ENCODE results near the gene RUSC1. TPM values are rescaled to one million over a fixed set of nuclear protein-coding genes. Genes with fewer than 3 reads are reported as not detected.

Gene RUSC1
- total RNA-seq, 4 donors from 2014 or later: 35.8 to 52.0 (median 40.1) TPM

DNA sequence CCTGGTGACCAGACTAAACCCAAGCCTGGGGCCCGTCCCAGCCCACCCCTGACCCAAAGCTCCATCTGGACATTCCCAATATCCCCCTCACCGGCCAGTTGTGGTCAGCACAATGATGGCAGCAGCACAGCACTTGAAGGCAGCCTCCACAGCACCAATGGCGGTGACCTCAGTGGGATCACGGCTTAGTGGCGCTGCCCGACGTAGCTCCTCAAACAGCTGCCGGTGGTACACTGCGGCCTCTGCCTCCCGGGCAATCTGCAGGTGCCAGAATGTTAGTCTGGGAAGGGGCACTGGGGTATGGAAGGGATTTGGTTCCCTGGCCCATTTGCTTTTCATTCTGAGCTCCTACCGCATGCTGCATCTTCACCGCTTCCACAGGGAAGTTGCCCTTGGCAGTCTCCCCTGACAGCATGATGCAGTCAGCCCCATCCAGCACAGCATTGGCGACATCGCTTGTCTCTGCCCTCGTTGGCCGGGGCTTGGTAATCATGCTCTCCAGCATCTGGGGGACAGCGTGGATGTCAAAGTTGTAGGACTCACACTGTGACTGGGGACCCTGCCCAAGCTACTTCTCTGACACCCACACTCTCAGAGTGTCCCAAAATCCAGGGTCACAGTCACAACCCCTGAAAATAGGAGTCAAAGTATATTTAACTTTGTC is 27.5 kb upstream of the RUSC1 start:
- H3K9me3 ChIP-seq: no peaks in the 10 kb centered on the region
- H3K4me3 ChIP-seq: no peak overlapping the region
- WGBS, 2 donors: 80 to 85% methylated on average over 1 to 11 of the region's 17 CpGs
- peaks cover 5 to 50% (median 5%) of the 10 kb centered on the region in 4 donors for H3K27me3 ChIP-seq
- H3K27ac ChIP-seq: no peak overlapping the region
- intact Hi-C loops (cut with DNase I): no loop called here
- DNase-seq: no peak
- H3K36me3 ChIP-seq: peaks cover 0 to under 1% (median 0%) of the 10 kb centered on the region in 3 donors
- H3K4me1 ChIP-seq: peaks cover 7 to 17% (median 11%) of the 10 kb centered on the region in 3 donors
- TF ChIP-seq, protein P1, sequence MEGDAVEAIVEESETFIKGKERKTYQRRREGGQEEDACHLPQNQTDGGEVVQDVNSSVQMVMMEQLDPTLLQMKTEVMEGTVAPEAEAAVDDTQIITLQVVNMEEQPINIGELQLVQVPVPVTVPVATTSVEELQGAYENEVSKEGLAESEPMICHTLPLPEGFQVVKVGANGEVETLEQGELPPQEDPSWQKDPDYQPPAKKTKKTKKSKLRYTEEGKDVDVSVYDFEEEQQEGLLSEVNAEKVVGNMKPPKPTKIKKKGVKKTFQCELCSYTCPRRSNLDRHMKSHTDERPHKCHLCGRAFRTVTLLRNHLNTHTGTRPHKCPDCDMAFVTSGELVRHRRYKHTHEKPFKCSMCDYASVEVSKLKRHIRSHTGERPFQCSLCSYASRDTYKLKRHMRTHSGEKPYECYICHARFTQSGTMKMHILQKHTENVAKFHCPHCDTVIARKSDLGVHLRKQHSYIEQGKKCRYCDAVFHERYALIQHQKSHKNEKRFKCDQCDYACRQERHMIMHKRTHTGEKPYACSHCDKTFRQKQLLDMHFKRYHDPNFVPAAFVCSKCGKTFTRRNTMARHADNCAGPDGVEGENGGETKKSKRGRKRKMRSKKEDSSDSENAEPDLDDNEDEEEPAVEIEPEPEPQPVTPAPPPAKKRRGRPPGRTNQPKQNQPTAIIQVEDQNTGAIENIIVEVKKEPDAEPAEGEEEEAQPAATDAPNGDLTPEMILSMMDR (IDR thresholded peaks at IDR 0.05): no peak
- no peak for TF ChIP-seq POLR2A (IDR thresholded peaks at IDR 0.05)

DNA sequence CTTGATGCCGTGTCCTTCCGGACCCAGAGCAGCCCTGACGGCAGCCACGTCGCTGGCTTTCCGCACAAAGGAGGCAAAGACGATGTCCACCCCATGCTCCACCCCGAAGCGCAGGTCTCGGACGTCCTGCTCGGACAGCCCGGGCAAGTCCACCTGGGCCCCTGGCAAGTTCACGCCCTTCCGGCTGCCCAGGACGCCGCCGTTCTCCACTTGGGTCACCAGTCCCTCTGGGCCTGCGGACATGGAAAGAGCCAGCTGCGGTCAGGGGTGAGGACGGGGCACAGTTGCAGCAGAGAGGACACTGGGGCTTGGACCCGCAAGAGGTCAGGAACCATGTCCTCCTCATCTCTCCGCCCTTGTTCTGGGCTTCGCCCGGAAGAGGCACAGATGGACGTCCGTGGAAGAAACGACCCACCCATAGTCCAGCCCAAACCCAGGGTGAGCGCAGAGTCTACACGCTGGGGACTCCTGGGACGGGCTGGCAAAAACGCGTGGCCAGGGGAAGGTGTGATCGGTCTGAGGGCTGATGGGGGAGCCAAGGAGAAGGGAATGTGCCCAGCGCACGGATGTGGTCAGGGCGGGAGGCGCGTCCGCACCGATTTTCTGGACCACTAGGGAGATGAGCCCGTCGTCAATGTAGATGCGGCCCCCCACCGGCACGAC is 26.0 kb upstream of the RUSC1 start:
- Histone ChIP-seq H3K36me3 (no peaks in the 10 kb centered on the region), H3K27ac (no peak overlapping the region), H3K4me3 (peak overlapping the region in 3 of 4 donors; percentile 7 to 51 (median 28)), H3K9me3 (no peaks in the 10 kb centered on the region), H3K4me1 (peaks cover 7 to 17% (median 11%) of the 10 kb centered on the region in 3 donors), H3K27me3 (peaks cover 5 to 50% (median 5%) of the 10 kb centered on the region in 4 donors)
- TF ChIP-seq, protein P1 (IDR thresholded peaks at IDR 0.05): no peak
- no peak for TF ChIP-seq POLR2A (IDR thresholded peaks at IDR 0.05)
- intact Hi-C loops (cut with DNase I): no loop called here
- no peak for DNase-seq
- 32 to 78% methylated on average over 12 to 34 of the region's 46 CpGs for WGBS, 2 donors

DNA sequence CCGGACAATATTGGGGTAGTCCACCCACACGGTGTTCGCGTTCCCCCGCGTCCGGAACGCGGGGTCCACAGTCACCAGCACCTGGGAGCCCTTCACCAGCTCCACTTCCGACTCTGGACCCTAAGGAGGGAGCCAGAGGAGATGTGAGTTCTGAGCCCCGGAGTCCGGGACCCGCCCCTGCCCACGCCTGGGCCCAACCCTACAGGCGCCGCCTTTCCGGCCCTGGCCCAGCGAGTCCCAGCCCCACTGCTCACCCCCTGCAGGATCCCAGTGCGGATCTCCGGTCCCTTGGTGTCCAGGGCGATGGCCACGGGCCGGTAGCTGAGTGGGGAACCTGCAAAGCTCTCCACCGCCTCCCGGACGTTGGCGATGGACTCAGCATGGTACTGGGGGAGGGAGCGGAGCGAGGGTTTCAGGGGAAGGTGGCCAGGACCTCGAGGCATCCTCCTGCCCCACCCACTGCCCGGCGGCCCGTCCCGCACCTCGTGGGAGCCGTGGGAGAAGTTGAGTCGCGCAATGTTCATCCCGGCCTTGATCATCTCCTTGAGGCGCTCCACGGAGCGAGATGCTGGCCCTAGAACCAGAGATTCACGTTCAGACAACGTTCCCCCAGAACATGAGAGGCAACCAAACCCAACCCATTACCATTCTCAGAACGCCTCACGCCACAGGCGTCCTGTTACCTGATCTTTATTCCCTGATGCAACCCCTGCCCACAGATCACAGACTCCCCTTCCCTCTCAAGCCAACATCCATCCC is 25.3 kb upstream of the RUSC1 start:
- DNase-seq: no peak
- intact Hi-C loops (cut with DNase I): no loop called here
- WGBS, 2 donors: 10 to 40% methylated on average over 4 to 8 of the region's 47 CpGs
- no peaks in the 10 kb centered on the region for H3K9me3 ChIP-seq
- H3K27me3 ChIP-seq: peaks cover 5 to 50% (median 5%) of the 10 kb centered on the region in 4 donors
- H3K36me3 ChIP-seq: no peaks in the 10 kb centered on the region
- H3K4me3 ChIP-seq: peak overlapping the region in 3 of 4 donors; percentile 7 to 51 (median 28)
- H3K4me1 ChIP-seq: peaks cover 7 to 17% (median 11%) of the 10 kb centered on the region in 3 donors
- no peak overlapping the region for H3K27ac ChIP-seq
- TF ChIP-seq POLR2A (IDR thresholded peaks at IDR 0.05): no peak
- TF ChIP-seq, protein P1 (IDR thresholded peaks at IDR 0.05): no peak

DNA sequence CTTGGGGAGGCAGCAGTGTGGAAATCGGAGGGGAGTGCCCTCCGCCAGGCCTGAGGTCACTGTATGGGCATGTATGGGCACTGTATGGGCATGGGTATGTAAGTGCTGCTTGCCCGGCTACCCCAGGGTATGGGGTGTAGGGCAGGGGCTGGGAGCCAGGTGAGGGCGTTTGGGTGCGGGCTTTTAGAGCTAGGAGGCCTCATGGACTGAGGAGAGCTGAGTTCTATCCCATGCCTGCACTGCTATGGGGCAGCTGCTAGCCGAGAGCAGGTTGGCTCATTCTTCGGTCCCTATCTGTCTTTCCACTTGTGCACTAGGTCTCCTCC is 24.8 kb upstream of the RUSC1 start:
- WGBS, 2 donors: 60 to 76% methylated on average over 2 to 4 of the region's 7 CpGs
- Histone ChIP-seq H3K27me3 (peaks cover 5 to 50% (median 5%) of the 10 kb centered on the region in 4 donors), H3K9me3 (no peaks in the 10 kb centered on the region), H3K36me3 (no peaks in the 10 kb centered on the region), H3K27ac (no peak overlapping the region), H3K4me1 (peaks cover 7 to 17% (median 11%) of the 10 kb centered on the region in 3 donors), H3K4me3 (no peak overlapping the region)
- no peak for DNase-seq
- intact Hi-C loops (cut with DNase I): no loop called here
- no peak for TF ChIP-seq POLR2A (IDR thresholded peaks at IDR 0.05)
- TF ChIP-seq, protein P1 (IDR thresholded peaks at IDR 0.05): no peak

DNA sequence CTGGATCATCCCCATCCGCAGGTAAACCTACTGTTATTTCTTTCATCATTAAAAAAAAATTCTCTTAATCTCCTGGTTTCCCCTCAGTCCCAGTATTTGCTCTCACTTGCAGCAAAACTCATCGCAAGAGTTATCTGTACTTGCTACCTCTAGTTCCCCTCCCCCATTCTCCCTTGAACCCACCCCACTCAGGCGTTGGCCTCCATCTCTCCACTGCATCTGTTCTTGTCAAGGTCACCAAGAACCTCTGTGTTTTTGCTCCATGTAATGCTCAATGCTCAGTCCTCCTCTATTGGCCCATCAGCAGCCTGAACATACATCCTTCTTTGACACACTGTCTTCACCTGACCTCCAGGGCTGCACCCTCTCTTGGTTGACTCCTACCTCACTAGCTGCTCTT is 24.0 kb upstream of the RUSC1 start:
- Histone ChIP-seq H3K27ac (no peak overlapping the region), H3K9me3 (no peaks in the 10 kb centered on the region), H3K27me3 (peaks cover 5 to 50% (median 5%) of the 10 kb centered on the region in 4 donors), H3K4me1 (peaks cover 7 to 17% (median 11%) of the 10 kb centered on the region in 3 donors), H3K36me3 (no peaks in the 10 kb centered on the region), H3K4me3 (no peak overlapping the region)
- 84 to 85% methylated on average over 3 of the region's 3 CpGs for WGBS, 2 donors
- DNase-seq: no peak
- no peak for TF ChIP-seq POLR2A (IDR thresholded peaks at IDR 0.05)
- TF ChIP-seq, protein P1 (IDR thresholded peaks at IDR 0.05): no peak
- intact Hi-C loops (cut with DNase I): no loop called here

All from esophagus squamous epithelium (tissue), 5 donors.